ENCODE measurements around the gene LENEP. TPM values are rescaled to one million over a fixed set of nuclear protein-coding genes. Genes with fewer than 3 reads are reported as not detected.

LENEP gene
- total RNA-seq, 1 donor from 2014 or later = not detected

DNA sequence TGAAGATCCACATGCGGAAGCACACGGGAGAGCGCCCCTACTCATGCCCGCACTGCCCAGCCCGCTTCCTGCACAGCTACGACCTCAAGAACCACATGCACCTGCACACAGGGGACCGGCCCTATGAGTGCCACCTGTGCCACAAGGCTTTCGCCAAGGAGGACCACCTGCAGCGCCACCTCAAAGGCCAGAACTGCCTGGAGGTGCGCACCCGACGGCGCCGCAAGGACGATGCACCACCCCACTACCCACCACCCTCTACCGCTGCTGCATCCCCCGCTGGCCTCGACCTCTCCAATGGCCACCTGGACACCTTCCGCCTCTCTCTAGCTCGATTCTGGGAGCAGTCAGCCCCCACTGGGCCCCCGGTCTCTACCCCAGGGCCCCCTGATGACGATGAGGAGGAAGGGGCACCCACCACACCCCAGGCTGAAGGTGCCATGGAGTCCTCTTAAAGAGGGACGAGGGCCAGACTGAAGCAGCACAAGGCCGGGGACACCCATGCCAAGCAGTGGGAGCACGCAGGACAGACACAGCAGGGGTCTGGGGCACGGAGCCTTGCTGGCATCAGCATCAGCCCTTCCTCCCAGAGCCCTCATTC lies 22.9 kb downstream of the LENEP start:
- TF ChIP-seq, protein P1, sequence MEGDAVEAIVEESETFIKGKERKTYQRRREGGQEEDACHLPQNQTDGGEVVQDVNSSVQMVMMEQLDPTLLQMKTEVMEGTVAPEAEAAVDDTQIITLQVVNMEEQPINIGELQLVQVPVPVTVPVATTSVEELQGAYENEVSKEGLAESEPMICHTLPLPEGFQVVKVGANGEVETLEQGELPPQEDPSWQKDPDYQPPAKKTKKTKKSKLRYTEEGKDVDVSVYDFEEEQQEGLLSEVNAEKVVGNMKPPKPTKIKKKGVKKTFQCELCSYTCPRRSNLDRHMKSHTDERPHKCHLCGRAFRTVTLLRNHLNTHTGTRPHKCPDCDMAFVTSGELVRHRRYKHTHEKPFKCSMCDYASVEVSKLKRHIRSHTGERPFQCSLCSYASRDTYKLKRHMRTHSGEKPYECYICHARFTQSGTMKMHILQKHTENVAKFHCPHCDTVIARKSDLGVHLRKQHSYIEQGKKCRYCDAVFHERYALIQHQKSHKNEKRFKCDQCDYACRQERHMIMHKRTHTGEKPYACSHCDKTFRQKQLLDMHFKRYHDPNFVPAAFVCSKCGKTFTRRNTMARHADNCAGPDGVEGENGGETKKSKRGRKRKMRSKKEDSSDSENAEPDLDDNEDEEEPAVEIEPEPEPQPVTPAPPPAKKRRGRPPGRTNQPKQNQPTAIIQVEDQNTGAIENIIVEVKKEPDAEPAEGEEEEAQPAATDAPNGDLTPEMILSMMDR (IDR thresholded peaks at IDR 0.05) = no peak
- peak overlapping the region; percentile 85 for H3K27ac ChIP-seq
- DNase-seq = no peak
- H3K4me3 ChIP-seq = no peak overlapping the region
- H3K36me3 ChIP-seq = peaks cover 34% of the 10 kb centered on the region
- H3K9me3 ChIP-seq = no peaks in the 10 kb centered on the region
- intact Hi-C loops (cut with DNase I) = no loop called here
- no peaks in the 10 kb centered on the region for H3K27me3 ChIP-seq (ENCODE audit: low read depth)
- peaks cover 72% of the 10 kb centered on the region for H3K4me1 ChIP-seq
- ATAC-seq = no peak

DNA sequence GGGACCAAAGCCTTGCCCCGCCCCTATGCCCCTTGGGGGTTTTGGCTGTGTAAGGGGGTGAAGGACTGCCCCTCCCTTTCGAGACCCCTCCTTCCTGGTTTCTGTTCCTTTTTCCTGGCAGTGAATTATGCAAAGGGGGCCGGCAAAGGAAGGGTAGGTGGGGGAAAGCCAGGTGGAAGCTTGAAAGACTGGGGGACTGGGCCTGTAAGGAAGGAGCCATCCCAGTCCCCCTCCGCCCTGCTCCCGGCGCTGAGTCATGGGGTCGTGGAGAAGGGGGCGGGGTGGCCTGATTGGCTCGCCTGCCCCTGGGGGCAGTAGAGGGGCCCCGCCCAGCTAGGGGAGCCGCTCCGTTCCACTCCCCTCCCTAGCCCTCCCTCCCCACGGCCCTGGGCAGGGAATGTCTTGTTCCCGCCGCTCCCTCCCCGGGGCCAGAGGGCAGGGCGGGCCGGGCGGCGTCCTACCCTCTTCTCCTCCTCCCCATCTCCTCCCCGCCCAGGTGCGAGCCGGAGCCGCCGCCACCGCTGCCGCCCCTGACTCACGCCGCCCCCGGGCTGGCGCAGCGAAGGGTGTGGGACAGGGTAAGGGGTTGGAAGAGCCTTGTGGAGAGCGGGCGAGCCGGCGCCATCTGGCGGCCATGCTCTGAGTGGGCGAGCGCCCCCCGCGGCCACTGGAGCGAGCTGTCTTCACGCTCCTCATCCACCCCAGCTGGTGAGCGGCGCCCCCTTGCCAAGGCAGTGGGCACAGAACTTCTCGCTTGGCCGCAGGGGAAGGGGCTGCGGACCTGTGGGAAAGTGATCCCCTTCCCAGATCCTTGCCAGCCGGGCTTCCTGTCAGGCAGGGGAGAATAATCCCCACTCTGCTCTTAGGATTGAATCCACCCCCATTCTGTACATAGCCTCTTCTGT lies 23.9 kb downstream of the LENEP start:
- intact Hi-C loops (cut with DNase I) = no loop called here
- TF ChIP-seq, protein P1 (IDR thresholded peaks at IDR 0.05) = peak; percentile 99
- H3K4me1 ChIP-seq = peaks cover 62% of the 10 kb centered on the region
- ATAC-seq (peak; percentile 94), DNase-seq (peak; percentile 92)
- peak overlapping the region; percentile 52 for H3K4me3 ChIP-seq
- H3K27ac ChIP-seq = peak overlapping the region; percentile 85
- no peaks in the 10 kb centered on the region for H3K27me3 ChIP-seq (ENCODE audit: low read depth)
- H3K9me3 ChIP-seq = no peaks in the 10 kb centered on the region
- peaks cover 34% of the 10 kb centered on the region for H3K36me3 ChIP-seq

DNA sequence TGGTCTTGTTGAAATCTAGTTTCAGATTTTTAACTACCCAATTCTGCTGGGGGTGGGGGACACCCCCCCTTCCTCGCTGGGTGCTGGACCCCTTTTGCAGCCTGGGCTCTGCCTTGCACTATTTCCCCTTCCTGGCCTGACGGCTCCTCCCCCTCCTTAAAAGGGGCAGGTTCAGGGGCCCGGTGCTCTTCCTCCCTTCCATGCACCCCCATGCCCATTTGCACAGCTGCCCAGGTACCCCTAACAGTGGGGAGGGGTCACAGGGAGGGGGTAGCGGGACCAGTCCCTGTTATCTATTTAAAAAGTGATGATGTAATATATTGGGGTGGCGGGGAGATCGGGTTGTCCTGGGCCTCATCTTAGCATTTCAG lies 24.5 kb downstream of the LENEP start:
- TF ChIP-seq, protein P1 (IDR thresholded peaks at IDR 0.05) = no peak
- Histone ChIP-seq H3K36me3 (peaks cover 34% of the 10 kb centered on the region), H3K27ac (peak overlapping the region; percentile 85), H3K4me1 (peaks cover 56% of the 10 kb centered on the region), H3K9me3 (no peaks in the 10 kb centered on the region), H3K27me3 (ENCODE audit: low read depth) (no peaks in the 10 kb centered on the region), H3K4me3 (peak overlapping the region; percentile 52)
- peak; percentile 0 for ATAC-seq
- intact Hi-C loops (cut with DNase I) = no loop called here
- no peak for DNase-seq

DNA sequence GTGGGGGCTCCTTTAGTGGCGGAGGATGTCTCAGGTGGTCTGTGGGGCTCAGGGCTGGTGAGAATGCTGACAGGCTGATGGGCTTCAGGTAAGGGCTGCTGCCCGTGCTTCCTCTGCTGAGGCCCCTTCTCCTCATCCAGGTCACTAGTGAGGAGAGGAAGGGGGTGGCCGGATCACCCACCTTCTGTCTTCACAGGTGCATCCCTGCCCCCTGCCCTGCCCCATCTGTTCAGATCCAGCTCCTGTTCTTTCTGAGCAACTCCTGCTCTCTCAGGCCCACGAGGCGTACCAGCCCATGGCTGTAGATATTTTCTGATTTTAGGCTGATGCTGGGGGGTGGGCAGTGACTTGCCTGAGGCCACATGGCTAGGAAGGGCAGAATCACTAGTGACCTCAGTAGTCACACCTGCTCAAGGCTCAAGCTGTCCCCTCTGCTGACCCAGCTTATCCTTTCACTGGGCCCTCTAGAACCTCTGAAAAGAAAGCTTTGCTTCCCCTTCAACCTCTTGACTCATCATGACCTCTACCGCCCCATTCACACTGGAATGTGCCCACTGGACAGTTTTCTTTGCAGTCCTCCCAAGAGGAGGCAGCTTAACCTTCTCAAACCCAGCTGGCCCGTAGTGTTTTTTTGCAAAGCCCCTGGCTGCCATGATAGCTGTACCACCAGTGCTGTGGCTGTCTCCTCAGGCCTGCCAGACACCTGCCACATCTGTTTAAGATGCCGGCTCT lies 25.4 kb downstream of the LENEP start:
- no peak overlapping the region for H3K27ac ChIP-seq
- H3K36me3 ChIP-seq = peaks cover 29% of the 10 kb centered on the region
- TF ChIP-seq, protein P1 (IDR thresholded peaks at IDR 0.05) = no peak
- DNase-seq (no peak), ATAC-seq (no peak)
- peaks cover 49% of the 10 kb centered on the region for H3K4me1 ChIP-seq
- no peaks in the 10 kb centered on the region for H3K27me3 ChIP-seq (ENCODE audit: low read depth)
- H3K9me3 ChIP-seq = no peaks in the 10 kb centered on the region
- intact Hi-C loops (cut with DNase I) = no loop called here
- H3K4me3 ChIP-seq = no peak overlapping the region

DNA sequence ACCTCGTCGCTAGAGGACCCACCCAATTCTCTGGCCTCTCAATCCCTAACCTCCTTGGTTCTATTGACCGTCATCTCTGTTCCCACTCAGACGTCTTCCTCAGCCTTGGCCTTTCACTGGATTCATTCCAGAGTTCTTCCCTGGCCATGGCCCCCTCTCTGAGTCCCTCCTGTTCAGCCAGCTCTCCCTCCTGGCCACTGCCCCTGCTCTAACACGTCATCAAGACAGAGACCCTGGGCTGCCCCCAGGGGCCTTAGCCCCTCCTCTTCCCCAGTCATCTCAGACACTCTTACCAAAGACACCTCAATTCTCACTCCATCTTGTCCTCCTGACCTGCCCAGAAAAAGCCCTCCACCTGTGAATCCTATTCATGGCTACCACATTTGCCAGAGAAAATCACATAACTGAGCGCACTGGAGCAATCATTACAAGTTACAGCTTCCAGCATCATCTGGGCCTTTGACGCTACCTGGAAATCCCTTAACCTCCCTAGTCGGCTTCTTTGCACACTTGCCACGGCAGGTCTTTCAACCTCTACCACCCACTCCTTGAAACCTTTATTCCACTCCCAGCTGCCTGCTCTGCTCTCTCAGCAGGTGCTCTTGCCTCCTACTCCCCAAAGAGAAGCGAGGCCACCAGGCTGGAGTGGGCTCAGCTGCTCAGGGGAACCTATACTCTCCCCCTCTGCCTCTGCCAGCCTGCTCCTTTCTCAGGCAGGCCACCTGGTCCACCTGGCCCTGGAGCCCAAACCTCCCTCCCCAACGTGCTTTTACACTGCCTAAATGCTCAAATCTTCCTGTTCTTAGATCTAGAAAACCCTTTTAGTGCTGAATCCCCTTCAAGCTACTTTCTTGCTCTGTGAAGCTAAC lies 26.2 kb downstream of the LENEP start:
- Histone ChIP-seq H3K36me3 (peaks cover 22% of the 10 kb centered on the region), H3K4me3 (no peak overlapping the region), H3K27ac (no peak overlapping the region), H3K9me3 (no peaks in the 10 kb centered on the region), H3K4me1 (peaks cover 42% of the 10 kb centered on the region), H3K27me3 (ENCODE audit: low read depth) (no peaks in the 10 kb centered on the region)
- ATAC-seq (no peak), DNase-seq (no peak)
- intact Hi-C loops (cut with DNase I) = no loop called here
- TF ChIP-seq, protein P1 (IDR thresholded peaks at IDR 0.05) = no peak

Data from lower lobe of right lung (tissue), 2 donors.